CMK (cell line): ENCODE results near the gene RECK.
"Not testable (repeated sequence)": the region's sequence is repeated elsewhere in the genome, so short reads cannot be mapped to it uniquely, and the experiment has no call there.

ENCODE experiments used
- DNase-seq: peaks from one replicate; pipeline ENCODE4 v3.0.0-alpha.2; 2010; ENCODE audit warnings: low read depth

RECK gene

DNA sequence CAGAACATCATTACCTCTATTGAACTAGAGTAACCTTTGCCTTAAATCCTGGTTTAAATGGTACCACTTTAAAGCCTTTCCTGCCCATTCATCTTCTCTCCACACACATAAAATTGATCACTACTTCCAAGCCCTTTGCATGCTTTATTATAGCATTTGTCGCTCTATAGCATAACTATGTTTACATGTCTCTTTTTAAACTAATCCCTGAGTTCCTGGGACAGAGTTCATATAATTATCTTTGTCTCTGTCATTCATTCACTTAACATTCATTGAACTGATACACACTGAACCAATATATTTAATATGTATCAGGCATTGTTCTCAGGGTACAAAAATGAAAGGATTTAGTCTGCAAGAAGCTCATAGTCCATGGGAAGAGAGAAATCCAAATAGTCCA, 37.3 kb downstream of the RECK start:
- no peak for DNase-seq

DNA sequence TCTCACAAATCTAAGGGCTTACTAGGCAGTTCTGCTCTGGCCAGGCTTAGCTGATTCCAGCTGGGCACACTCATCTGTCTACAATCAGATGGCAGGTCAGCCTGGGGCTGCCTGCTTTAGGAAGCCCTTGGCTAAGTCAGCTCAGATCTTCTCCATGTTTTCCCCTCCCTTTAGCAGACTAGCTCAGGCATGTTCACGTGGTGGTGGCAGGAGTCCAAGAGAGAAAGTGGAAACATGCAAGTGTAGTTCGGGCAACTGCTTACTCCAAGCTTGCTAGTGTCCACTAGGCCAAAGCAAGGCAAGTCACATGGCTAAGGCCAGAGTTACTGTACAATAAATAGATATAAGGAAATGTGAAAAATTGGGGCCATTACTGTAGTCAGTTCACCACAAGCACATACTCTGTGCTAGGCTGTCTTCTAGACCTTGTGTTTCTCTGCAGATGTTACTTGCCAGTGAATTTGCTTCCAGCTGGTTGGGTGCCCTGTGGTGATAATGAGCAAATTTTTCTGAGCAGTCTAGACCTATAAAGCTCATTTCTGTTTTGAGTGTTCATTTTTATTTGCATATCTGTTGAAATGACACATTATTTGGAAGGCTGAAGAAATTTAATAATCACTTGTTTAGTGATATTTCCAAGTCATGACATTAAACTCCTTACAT, 38.3 kb downstream of the RECK start:
- no peak for DNase-seq

DNA sequence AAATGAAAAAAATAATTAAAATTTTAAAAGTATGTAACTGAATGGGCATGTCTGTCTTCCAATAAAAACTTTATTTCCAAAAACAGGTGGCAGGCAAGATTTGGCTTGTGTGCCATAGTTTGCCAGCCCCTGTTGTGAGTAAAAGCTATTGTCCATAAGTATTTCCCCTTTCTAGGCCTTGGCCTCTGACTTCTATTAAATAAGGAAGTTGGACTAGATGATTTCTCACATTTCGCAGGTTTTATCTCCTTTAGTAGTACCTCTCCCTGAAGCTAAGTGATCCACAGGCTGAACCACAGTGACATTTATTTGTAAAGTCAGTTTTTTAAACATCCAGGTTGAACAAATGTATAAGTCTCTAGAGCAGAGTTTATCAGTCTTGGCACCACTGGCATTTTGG, 41.3 kb downstream of the RECK start:
- DNase-seq: no peak

DNA sequence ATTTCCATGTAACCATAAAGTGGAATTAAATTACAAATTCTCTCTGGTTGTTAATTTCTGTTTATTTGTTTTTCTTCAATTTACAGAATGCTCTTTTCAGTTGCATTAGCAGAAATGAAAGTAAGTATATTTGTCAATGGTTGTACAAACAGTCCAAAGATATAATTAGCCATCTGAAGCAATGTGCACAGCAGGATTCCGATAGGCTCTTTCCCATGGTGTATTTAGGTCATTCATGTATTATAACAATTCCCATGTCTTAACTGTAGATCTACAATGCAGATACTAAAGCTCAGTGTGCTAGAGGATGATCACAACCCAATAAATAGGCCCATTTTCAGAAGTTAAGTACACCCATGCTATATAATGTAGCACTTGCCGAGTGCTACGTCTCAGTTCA, 43.8 kb downstream of the RECK start:
- DNase-seq: no peak

DNA sequence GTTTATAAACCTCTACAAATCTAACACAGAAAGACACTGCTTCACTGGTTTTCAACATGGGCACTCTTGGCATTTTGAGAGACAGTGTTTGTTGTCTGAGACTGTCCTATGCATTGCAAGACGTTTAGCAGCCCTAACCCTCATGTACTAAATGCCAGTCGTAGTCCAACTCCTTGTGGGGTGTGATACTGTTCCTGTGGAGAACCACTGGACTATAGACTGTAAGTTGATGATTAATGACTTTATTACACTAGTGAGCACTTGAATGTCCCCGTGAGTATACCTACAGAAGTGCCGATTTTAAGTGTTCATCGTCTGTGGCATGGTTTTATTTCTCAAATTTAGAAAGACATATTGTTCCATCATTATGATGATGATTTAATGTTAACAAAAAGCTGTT, 46.2 kb downstream of the RECK start:
- no peak for DNase-seq

DNA sequence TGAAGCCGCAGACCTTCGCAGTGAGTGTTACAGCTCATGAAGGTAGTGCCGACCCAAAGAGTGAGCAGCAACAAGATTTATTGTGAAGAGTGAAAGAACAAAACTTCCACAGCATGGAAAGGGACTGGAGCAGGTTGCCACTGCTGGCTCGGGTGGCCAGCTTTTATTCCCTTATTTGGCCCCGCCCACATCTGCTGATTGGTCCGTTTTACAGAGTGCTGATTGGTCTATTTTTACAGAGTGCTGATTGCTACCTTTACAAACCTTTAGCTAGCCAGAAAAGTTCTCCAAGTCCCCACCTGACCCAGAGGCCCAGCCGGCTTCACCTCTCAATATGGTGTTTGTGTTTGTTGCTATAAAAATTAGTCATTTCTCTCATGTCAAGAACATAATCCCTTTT, 49.7 kb downstream of the RECK start:
- no peak for DNase-seq

DNA sequence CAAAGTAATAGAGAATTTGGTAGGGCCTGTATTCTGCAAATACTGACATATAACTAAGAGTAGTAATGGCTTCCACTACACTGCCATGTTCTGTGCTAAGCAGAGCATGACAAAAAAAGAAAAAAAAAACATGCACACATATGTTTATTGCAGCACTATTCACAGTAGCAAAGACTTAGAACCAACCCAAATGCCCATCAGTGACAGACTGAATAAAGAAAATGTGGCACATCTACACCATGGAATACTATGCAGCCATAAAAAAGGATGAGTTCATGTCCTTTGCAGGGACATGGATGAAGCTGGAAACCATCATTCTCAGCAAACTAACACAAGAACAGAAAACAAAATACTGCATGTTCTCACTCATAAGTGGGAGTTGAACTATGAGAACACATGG, 50.3 kb downstream of the RECK start:
- DNase-seq: not testable (repeated sequence)

DNA sequence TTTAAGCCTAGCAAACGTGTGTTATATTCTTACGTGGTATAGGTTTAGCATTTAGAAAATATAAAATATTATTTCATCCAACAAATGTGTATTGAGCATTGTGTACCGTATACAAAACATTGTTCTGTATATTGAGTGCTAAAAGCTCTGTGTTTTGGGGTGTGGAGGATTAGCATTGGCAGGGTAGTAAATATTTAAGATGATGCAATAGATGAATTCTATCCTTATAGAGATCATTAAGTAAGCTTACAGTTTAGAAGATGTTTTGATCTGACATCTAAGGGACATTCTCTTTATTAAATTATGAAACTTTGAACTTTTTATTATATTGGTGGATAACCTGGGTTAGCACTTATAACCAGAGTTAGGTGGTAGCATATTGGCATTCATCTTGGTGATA, 51.3 kb downstream of the RECK start:
- no peak for DNase-seq

DNA sequence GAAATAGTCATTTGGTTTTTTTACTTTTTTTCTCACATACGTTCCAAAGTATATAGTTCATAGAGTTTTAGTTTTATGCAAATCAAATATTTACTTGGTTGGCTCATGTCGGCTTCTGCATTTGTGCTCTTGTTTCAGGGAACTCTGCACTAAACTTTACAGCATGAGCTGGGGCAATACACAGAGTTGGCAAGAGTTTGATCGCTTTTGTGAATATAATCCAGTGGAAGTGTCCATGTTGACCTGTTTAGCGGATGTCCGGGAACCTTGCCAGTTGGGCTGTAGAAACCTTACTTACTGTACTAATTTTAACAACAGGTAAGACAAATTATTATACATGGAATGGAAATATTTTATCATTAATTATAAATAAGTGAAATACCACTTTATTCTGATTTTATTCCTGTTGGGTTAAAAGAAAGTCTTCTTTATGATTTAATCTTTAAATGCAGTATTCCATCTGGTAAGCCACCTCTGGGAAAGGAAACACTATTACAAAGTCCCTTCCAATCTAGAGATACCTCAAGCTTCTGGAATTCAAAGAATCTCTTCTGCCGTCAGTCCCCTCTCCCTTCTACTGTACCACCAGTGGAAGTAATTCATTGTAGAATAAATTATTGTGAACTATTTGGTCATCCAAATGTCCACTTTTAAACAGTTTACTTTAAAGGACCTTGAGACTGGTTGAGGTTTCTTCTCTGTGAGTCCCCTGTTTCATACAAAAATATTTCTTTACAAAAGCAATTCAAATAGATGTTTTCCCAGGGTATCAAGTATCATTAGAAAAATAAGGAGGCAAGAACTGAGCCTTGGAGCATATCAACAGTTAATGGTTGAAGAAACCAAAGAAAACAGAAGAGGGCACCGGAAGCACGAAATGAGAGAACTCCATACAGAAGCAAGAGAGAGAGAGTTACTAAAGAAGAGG, 54.6 kb downstream of the RECK start:
- DNase-seq: no peak

DNA sequence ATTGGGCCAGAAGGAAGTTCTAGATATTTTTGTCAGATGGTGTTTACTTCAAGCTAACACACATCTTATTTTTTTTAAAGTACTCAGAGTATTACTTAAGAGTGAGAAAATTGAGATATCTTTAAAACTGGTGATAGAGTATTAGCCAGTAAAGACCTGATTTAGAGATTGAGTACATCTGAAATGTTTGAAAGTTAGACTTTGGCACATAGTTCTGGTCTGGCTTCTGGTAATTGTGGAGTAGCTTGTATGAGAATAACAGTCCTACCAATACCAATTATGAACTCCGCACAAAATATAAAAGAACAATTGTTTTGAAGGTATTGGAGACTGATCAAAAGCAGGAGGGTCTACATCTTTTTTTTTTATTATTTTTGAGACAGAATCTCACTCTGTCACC, 55.3 kb downstream of the RECK start:
- no peak for DNase-seq

DNA sequence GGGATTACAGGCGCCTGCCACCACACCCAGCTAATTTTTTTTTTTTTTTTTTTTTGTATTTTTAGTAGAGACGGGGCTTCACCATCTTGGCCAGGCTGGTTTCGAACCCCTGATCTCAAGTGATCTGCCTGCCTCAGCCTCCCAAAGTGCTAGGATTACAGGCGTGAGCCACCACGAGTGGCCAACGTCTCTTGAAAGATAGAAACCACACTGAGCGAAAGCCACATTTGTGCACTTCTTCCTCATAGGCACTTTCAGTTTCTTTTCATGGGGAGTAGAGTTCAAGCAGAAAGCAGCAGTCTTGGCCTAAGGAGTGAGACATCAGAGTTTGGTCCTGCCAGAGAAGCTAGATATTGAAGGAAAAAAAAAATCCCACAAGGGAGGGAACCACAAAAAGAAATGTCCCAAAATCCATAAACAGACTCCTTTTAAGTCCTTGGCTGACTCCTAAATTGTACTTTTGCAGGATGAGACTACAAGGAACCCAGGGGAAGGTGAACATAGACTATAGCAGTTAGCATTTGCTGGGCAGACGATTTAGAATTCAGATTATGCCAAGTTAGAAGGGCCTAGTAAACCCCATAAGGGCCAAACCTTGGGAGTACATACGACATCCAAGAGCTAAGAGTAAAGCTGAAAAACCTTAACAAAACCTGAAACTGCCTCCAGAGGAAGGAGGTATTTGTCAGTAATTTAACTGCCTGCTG, 55.9 kb downstream of the RECK start:
- DNase-seq: no peak

DNA sequence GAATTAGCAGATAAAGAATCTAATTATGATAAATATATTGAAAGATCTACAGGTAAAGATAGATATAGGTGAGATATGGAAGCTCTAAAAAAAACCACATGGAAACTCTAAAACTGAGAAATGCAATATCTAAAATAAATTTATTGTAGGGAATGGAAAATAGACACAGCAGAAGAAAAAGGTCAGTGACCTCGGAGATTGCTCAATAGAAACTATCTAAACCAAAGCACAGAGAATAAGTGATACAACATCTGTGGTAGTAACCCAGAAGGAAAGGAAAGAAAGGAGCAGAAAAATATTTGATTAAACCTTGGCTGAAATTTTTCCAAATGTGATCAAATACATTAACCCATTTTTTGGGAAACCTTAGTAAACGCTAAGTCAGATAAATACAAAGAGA, 56.7 kb downstream of the RECK start:
- no peak for DNase-seq

DNA sequence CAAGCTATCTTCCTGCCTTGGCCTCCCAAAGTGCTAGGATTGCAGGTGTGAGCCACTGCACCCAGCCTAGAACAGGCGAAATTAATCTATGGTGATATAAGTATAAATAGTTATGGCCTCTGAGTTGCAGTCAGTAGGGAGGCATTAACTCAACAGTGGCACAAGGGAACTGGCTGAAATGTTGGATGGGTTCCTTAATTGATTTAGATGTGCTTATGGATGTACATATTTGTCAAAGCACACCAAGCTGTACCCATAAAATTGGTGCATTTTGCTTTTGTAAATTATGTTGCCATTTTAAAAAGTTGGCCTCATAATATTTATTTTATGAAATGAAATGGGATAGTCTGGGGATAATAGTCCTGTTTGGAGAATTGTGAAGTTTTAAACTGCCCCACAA, 63.0 kb downstream of the RECK start:
- DNase-seq: no peak

DNA sequence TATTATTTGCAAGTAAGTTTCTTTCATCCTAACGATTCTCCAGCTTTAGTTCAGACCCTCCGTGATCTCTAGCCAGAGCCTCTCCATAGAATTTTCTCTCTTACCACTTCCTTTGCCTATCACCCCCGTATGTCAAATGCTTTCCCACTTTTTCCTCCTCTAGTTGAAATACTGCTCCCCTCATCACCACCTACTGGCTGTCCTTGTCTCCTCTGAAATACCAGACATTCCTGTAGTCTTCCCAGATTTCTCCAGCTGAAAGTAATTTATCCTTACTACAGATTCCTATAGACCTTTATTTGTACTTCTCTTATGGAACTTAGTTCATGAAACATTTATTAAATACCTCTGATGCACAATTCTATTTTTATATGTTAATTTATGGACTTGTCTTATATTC, 63.8 kb downstream of the RECK start:
- no peak for DNase-seq

DNA sequence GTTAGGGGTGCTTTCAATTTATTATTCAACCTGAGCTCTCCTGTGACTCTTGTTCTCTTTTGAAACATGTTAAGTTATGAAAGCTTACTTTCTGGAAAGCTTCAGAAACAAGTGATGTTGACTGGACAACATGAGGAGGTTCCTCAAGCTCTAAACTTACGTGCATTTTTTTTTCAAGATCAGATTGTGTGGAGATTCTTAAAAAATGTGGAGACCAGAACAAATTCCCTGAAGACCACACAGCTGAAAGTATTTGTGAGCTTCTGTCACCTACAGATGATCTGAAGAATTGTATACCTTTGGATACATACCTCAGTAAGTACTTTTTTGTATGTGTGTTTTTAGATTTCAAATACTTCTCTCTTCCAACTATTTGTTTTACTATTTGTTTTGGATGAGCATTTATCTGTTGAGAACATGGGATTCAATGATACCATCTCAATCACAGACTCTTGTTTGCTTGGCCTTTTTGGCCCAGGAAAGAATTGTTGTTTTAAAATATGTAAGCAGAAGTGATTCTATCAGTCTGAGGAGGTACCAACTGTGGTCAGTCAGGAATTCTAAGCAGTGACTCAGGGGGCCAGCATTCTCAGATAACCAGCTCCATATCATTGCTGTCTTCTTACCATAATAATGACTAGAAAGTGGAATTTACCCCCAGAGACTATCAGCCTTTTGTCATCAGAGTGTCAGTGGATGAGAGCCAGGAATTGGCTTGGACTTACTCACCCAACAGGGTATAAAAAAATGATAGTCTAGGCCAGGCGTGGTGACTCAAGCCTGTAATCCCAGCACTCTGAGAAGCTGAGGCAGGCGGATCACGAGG, 65.4 kb downstream of the RECK start:
- no peak for DNase-seq

DNA sequence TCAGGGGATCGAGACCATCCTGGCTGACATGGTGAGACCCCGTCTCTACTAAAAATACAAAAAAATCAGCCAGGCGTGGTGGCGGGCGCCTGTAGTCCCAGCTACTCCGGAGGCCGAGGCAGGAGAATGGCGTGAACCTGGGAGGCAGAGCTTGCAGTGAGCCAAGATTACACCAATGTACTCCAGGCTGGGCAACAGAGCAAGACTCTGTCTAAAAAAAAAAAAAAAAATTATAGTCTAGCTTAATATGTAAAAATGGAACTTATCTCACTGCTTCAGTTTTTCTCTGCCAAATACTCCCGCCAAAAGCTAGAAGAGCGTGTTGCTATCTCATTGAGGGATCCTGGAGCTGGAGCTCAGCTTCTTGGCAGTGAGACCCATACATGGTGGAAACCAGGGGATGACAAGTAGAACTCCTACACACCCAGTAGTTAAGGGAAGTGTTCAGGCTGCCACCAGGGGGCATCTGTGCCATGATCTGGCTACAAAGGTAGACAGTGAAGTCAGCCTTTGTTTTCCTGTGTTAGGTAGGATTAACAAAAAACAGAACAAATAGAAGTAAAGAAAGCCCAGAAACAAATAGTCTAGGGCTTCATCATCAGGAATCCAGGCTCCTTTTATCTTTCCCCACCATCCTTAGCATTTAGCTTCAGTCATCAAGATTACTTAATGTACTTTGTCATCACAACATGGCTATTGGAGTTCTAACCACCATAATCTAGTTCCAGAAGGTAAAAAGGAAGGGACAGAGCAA, 66.2 kb downstream of the RECK start:
- DNase-seq: peak; percentile 54

DNA sequence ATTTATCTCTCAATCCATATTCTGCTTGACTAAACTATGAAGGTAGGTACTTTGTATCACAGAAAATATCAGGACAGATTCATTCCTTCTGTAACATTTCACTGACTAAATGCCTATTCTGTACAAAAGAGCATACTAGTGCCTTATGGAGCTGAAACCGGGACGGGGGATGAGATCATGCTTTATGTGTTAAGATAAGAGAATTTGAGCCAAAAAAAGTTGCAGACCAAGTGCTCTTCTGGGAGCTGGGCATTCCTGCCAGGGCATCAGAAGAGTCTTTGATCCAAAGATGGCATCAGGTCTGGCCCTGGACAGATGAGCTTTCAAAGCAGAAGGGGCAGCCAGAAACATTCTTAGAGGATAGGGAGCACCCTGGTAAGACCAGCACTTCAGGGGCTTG, 72.4 kb downstream of the RECK start:
- no peak for DNase-seq

DNA sequence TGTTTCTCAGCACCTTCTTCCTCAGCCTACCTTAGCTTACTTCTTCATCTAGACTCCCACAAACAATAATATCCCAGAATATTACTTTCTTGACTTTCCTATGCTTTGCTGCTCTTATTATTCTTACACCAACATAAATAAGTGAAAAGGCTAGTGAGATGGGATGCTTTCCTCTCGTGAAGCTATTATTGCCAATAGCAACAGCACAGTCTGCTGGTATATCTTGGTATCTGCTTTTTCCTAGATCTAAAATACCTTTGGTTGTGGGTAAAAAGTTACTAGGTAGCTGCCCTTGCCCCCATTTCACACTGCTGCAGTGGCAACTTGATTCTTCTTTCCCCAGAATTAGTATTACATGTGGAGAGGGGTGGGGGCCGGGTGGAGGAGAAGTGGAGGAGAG, 73.7 kb downstream of the RECK start:
- DNase-seq: no peak

DNA sequence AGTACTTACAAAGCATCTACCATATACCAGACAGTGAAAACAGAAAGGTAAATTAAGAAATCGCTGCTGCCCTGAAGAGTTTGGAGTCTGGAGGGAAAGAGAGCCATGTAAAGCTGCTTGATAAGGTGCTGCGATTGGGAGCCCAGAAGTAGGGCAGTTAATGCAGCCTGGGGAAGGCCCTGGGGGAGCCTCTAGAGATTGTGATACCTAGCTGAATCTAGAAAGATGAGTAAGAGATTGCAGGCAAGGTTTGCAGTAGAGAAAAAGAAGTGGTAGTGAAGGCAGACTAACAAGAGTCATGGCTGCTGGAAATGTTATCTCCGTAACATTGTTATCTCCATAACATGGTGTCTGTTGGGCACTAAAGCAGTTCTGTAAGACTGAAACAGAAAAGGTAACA, 75.8 kb downstream of the RECK start:
- DNase-seq: no peak

DNA sequence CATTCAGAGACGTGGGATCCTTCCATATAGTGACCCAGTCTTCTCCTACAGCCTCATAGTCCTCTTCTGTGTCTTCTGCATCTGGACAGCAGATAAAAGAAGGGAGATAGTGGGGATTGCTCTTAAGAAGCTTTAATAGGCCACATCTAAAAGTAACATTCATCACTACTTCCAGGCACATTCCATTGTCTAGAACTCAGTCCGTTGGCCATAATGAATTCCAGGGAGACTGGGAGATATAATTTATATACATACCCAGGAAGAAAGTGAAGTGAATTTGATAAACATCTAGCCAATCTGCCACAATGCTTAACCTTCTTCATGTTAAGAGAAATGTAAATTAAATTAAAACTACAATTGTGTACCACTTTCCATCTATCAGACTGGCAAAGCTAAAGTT, 77.3 kb downstream of the RECK start:
- no peak for DNase-seq

DNA sequence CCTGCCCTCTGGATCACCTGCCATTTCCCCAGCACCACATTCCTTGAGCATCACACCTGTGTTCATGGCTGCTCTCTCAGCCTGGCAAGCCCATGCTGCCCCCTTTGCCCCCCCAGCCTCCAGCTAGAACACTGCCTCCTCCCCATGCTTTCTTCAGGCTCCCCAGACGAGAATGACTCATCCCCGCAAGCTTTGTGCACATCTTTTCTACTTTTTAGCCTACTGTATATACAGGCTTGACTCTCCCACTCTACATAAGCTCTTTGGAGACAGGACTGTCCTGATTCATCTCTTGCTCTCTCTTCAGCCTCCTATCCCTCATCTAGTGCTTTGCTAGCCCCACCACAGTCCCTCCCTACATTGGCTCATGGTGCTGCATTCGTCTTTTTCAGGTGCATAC, 79.9 kb downstream of the RECK start:
- no peak for DNase-seq
